ENCODE data around the gene GARIN5A. TPM values are rescaled to one million over a fixed set of nuclear protein-coding genes. Genes with fewer than 3 reads are reported as not detected.

GARIN5A gene
- total and polyA plus RNA-seq, 8 donors: 1.4 to 2.6 (median 2.1) TPM

DNA sequence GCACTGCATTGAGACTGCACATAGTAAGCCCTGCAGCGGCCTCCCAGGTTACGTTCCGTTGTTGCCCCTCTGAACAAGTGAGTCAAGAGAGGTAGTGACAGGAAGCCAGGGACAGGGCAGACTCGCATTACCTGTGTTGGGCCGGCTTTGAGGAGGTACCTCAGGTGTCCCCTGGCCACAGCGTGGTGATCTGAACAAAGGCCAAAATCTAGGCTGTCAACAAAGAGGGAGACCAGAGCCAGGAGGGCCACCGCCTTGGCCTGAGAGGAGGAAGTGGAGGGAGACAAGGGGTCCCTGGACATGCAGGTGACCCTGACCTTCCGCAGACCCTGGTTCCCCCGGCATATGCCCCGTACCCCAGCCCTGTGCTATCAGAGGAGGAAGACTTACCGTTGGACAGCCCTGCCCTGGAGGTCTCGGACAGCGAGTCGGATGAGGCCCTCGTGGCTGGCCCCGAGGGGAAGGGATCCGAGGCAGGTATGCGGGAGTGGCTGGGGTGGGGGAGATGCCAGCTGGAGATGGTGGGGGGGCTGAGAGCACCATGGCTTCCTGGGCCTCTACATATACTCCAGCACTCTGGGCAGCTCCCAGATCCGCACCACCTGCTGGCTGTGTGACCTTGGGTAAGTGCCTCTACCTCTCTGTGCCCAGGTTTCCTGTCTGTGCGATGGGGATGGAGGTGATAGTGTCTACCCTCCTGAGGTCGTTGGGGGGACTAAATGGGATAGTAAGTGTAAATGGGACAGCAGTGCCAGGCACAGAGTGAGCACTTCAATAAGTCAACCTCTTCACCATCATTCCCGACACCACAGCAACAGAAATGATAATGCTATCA lies 53.2 kb downstream of the GARIN5A start:
- H3K27ac ChIP-seq: no peak overlapping the region
- no peak for FAIRE-seq
- no peaks in the 10 kb centered on the region for H3K36me3 ChIP-seq
- 73 to 74% methylated on average over 22 of the region's 22 CpGs for WGBS, 2 donors
- H3K27me3 ChIP-seq: no peaks in the 10 kb centered on the region
- no peaks in the 10 kb centered on the region for H3K9me3 ChIP-seq
- H3K4me3 ChIP-seq: no peak overlapping the region
- intact Hi-C loops (cut with DNase I): no loop called here
- TF ChIP-seq, protein P1, sequence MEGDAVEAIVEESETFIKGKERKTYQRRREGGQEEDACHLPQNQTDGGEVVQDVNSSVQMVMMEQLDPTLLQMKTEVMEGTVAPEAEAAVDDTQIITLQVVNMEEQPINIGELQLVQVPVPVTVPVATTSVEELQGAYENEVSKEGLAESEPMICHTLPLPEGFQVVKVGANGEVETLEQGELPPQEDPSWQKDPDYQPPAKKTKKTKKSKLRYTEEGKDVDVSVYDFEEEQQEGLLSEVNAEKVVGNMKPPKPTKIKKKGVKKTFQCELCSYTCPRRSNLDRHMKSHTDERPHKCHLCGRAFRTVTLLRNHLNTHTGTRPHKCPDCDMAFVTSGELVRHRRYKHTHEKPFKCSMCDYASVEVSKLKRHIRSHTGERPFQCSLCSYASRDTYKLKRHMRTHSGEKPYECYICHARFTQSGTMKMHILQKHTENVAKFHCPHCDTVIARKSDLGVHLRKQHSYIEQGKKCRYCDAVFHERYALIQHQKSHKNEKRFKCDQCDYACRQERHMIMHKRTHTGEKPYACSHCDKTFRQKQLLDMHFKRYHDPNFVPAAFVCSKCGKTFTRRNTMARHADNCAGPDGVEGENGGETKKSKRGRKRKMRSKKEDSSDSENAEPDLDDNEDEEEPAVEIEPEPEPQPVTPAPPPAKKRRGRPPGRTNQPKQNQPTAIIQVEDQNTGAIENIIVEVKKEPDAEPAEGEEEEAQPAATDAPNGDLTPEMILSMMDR (IDR thresholded peaks at IDR 0.05): no peak
- peak in 1 of 6 donors; percentile 59 for DNase-seq
- H3K4me1 ChIP-seq: peaks cover 0 to 3% (median 0%) of the 10 kb centered on the region in 3 donors
- no peak for ATAC-seq

DNA sequence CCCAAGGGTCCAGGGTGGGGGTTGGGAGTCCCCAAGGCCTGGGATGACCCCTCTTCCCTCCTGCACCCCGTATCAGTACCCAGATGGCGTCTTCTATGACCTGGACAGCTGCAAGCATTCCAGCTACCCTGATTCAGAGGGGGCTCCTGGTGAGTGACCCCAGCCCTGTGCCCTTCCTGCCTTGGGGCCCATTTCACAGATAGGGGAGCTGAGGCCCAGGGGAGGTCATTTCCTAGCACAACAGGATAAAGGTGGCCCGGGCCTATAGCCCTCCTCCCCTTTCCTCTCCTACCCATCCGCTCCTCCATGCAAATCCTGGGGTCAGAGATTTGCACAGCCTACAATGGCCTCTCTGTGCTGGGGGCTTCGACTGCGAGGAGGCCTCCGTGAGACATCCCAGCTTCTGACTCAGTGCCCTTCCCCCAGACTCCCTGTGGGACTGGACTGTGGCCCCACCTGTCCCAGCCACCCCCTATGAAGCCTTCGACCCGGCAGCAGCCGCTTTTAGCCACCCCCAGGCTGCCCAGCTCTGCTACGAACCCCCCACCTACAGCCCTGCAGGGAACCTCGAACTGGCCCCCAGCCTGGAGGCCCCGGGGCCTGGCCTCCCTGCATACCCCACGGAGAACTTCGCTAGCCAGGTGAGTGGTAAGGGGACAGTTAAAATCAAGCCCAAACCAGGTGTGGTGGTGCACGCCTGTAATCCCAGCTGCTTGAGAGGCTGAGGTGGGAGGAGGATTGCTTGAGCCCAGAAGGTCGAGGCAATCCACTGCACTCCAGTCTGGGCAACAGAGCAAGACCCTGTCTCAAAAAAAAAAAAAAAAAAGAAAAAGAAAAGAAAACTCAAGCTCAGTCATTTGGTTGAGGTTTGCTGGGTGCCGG lies 54.0 kb downstream of the GARIN5A start:
- FAIRE-seq: no peak
- H3K9me3 ChIP-seq: no peaks in the 10 kb centered on the region
- WGBS, 2 donors: 73 to 80% methylated on average over 18 of the region's 18 CpGs
- H3K27ac ChIP-seq: no peak overlapping the region
- DNase-seq: no peak
- no peak overlapping the region for H3K4me3 ChIP-seq
- ATAC-seq: no peak
- H3K36me3 ChIP-seq: no peaks in the 10 kb centered on the region
- peaks cover 0 to 4% (median 0%) of the 10 kb centered on the region in 3 donors for H3K4me1 ChIP-seq
- TF ChIP-seq, protein P1 (IDR thresholded peaks at IDR 0.05): no peak
- H3K27me3 ChIP-seq: no peaks in the 10 kb centered on the region
- intact Hi-C loops (cut with DNase I): no loop called here

DNA sequence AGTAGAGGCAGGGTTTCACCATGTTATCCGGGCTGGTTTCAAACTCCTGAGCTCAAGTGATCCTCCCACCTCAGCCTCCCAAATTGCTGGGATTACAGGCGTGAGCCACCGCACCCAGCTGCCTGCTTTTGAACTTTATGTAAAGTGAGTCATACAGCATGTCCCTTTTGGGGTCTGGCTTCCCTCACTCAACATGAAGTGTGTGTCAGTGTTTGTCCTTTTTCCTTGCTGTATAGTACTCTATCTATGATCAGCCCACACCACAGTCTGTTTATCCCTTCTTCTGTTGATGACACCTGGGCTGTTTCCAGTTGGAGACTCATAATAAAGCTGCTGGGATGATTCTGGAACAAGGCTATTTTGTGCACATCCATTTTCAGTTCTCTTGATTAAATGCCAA lies 55.8 kb downstream of the GARIN5A start:
- 58 to 64% methylated on average over 3 of the region's 3 CpGs for whole genome bisulfite sequencing, 2 donors
- TF ChIP-seq, protein P1 (IDR thresholded peaks at IDR 0.05): no peak
- no peaks in the 10 kb centered on the region for H3K27me3 ChIP-seq

DNA sequence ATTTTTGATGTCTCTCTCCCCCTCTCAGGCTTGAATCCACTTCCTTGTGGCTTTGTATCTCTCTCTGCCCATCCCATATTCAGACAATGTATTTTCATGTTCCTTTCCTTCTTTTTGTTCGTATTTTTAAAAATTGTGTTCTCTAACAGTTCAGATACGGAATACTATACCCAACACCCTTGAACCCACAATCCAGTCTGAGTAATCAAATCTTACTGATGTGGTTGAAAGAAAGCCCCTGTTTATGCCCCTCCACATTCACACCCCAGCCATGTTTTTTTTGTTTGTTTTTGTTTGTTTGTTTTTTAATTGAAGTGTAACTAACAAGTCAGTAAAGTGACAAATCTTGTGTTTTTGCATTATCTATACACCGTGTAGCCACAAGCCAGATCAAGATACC lies 56.5 kb downstream of the GARIN5A start:
- Histone ChIP-seq H3K27me3 (no peaks in the 10 kb centered on the region), H3K4me3 (no peak overlapping the region), H3K27ac (no peak overlapping the region), H3K9me3 (no peaks in the 10 kb centered on the region), H3K36me3 (no peaks in the 10 kb centered on the region), H3K4me1 (peaks cover 0 to 12% (median 7%) of the 10 kb centered on the region in 3 donors)
- intact Hi-C loops (cut with DNase I): no loop called here
- WGBS, 2 donors: 38 to 40% methylated on average over 3 of the region's 3 CpGs
- ATAC-seq (no peak), DNase-seq (no peak), FAIRE-seq (no peak)
- TF ChIP-seq, protein P1 (IDR thresholded peaks at IDR 0.05): no peak

More for the DNA sequence above, 55.8 kb downstream of the GARIN5A start:
- Histone ChIP-seq H3K4me3 (no peak overlapping the region), H3K9me3 (no peaks in the 10 kb centered on the region), H3K27ac (no peak overlapping the region), H3K4me1 (peaks cover 0 to 12% (median 7%) of the 10 kb centered on the region in 3 donors), H3K36me3 (no peaks in the 10 kb centered on the region)
- DNase-seq (no peak), ATAC-seq (no peak), FAIRE-seq (no peak)
- intact Hi-C loops (cut with DNase I): no loop called here

Measured in pancreas (tissue), 10 donors.